Astrocyte (in vitro differentiated cells and primary cell): ENCODE data around the gene BMP6. TPM values are rescaled to one million over a fixed set of nuclear protein-coding genes. Genes with fewer than 3 reads are reported as not detected.

Experiments used
- DNase-seq: peaks from one replicate; pipeline ENCODE4 v3.0.0-alpha.2; 2010; ENCODE audit warnings: low read depth
- FAIRE-seq: peaks from 2 replicates; lab custom pipeline; 2011; peaks lifted over from hg19 to GRCh38; lab: Jason Lieb, UNC
- H2AFZ ChIP-seq: 2 replicates; pipeline ENCODE4 v1.6.0; 2012; ENCODE audit warnings: low read depth, low read length, inconsistent platforms
- H3K27ac ChIP-seq: 2 replicates; pipeline ENCODE4 v1.5.1; 2011; ENCODE audit warnings: low read depth, low read length, inconsistent platforms
- H3K27me3 ChIP-seq: 2 replicates; pipeline ENCODE4 v1.6.0; 2011; ENCODE audit warnings: low read length, inconsistent platforms; ENCODE audit not compliant: insufficient read depth
- H3K36me3 ChIP-seq: 2 replicates; pipeline ENCODE4 v1.5.1; 2011; ENCODE audit warnings: low read length, inconsistent platforms; ENCODE audit not compliant: insufficient read depth
- H3K4me1 ChIP-seq: 2 replicates; pipeline ENCODE4 v1.5.1; 2011; ENCODE audit warnings: low read length, inconsistent platforms; ENCODE audit not compliant: insufficient read depth
- H3K4me2 ChIP-seq: 2 replicates; pipeline ENCODE4 v1.6.0; 2012; ENCODE audit warnings: low read length, inconsistent platforms
- H3K4me3 ChIP-seq: 2 replicates; pipeline ENCODE4 v1.5.1; 2011; ENCODE audit warnings: low read depth, mild to moderate bottlenecking, low read length, inconsistent platforms; ENCODE audit not compliant: insufficient read depth
- H3K79me2 ChIP-seq: 2 replicates; pipeline ENCODE4 v1.6.0; 2012; ENCODE audit warnings: mild to moderate bottlenecking, low read length, inconsistent platforms; ENCODE audit not compliant: insufficient read depth
- H3K9ac ChIP-seq: 2 replicates; pipeline ENCODE4 v1.6.0; 2012; ENCODE audit warnings: mild to moderate bottlenecking, low read length, inconsistent platforms
- H3K9me3 ChIP-seq: 2 replicates; pipeline ENCODE4 v1.5.1; 2012; ENCODE audit warnings: low read depth, mild to moderate bottlenecking, low read length, inconsistent platforms; ENCODE audit not compliant: insufficient read depth
- H4K20me1 ChIP-seq: 2 replicates; pipeline ENCODE4 v1.6.0; 2012; ENCODE audit warnings: low read length, inconsistent platforms; ENCODE audit not compliant: insufficient read depth
- H3K27ac Mint-ChIP-seq: one replicate; pipeline ENCODE4 v1.8.0; 2021; ENCODE audit warnings: mild to moderate bottlenecking, mixed read lengths; ENCODE audit not compliant: unreplicated experiment
- H3K27me3 Mint-ChIP-seq: one replicate; pipeline ENCODE4 v1.8.0; 2021; ENCODE audit warnings: low read depth, mixed read lengths; ENCODE audit not compliant: unreplicated experiment
- H3K36me3 Mint-ChIP-seq: one replicate; pipeline ENCODE4 v1.8.0; 2021; ENCODE audit warnings: low read depth, mixed read lengths; ENCODE audit not compliant: unreplicated experiment
- H3K4me1 Mint-ChIP-seq: one replicate; pipeline ENCODE4 v1.8.0; 2021; ENCODE audit warnings: low read depth, mixed read lengths; ENCODE audit not compliant: unreplicated experiment
- H3K4me3 Mint-ChIP-seq: one replicate; pipeline ENCODE4 v1.8.0; 2021; ENCODE audit warnings: mild to moderate bottlenecking, moderate library complexity, mixed read lengths; ENCODE audit not compliant: unreplicated experiment
- H3K9me3 Mint-ChIP-seq: one replicate; pipeline ENCODE4 v1.8.0; 2021; ENCODE audit warnings: mild to moderate bottlenecking, mixed read lengths; ENCODE audit not compliant: unreplicated experiment
- EZH2 ChIP-seq: IDR thresholded peaks from 2 replicates; pipeline ENCODE4 v1.6.1; 2012; ENCODE audit warnings: mild to moderate bottlenecking, low read length, inconsistent platforms; ENCODE audit not compliant: insufficient read depth
- total RNA-seq: library from RNA; stranded (reverse); gene quantifications from 2 replicates; pipeline ENCODE4 v1.2.1, GENCODE V29; 2021
- TF ChIP-seq, protein P1 (sequence below): IDR thresholded peaks from 2 replicates; pipeline ENCODE4 v1.5.1; 2011; ENCODE audit warnings: low read depth, mild to moderate bottlenecking, inconsistent platforms, low read length, moderate library complexity; ENCODE audit not compliant: insufficient read depth

Gene BMP6
- total RNA-seq, 1 donor from 2014 or later = 2.8 TPM

DNA sequence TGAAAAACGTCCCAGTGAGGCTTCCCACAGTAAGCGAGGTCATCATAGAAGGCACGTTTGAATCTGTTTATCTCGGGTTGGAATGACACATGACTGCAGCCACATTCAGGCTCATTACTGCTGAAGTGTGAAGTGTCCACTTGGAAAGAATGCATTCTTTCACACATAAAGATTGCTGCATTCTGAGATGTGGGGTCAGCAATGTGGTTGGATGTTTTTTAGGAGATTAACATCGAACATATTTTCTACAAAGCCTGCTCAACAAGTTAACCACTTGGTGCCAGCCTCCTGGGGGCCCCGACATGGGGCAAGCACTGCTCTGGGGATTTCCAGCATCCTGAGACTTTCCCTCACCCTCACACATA, 79.9 kb downstream of the BMP6 start:
- Histone ChIP-seq H3K36me3 (no peaks in the 10 kb centered on the region), H3K27ac (no peak overlapping the region), H3K4me2 (peak overlapping the region; percentile 12), H3K9ac (no peak overlapping the region), H2AFZ (no peak overlapping the region), H3K79me2 (no peaks in the 10 kb centered on the region), H3K4me1 (no peaks in the 10 kb centered on the region), H3K4me3 (no peak overlapping the region), H4K20me1 (no peaks in the 10 kb centered on the region), H3K27me3 (no peaks in the 10 kb centered on the region), H3K9me3 (no peaks in the 10 kb centered on the region)
- H3K27ac Mint-ChIP-seq = peak overlapping the region; percentile 85
- peak; percentile 39 for DNase-seq
- H3K9me3 Mint-ChIP-seq = no peaks in the 10 kb centered on the region
- H3K4me3 Mint-ChIP-seq = no peak overlapping the region
- FAIRE-seq = no peak
- no peaks in the 10 kb centered on the region for H3K27me3 Mint-ChIP-seq
- peaks cover 17% of the 10 kb centered on the region for H3K4me1 Mint-ChIP-seq
- TF ChIP-seq, protein P1, sequence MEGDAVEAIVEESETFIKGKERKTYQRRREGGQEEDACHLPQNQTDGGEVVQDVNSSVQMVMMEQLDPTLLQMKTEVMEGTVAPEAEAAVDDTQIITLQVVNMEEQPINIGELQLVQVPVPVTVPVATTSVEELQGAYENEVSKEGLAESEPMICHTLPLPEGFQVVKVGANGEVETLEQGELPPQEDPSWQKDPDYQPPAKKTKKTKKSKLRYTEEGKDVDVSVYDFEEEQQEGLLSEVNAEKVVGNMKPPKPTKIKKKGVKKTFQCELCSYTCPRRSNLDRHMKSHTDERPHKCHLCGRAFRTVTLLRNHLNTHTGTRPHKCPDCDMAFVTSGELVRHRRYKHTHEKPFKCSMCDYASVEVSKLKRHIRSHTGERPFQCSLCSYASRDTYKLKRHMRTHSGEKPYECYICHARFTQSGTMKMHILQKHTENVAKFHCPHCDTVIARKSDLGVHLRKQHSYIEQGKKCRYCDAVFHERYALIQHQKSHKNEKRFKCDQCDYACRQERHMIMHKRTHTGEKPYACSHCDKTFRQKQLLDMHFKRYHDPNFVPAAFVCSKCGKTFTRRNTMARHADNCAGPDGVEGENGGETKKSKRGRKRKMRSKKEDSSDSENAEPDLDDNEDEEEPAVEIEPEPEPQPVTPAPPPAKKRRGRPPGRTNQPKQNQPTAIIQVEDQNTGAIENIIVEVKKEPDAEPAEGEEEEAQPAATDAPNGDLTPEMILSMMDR = no peak
- no peak for TF ChIP-seq EZH2
- H3K36me3 Mint-ChIP-seq = no peaks in the 10 kb centered on the region

DNA sequence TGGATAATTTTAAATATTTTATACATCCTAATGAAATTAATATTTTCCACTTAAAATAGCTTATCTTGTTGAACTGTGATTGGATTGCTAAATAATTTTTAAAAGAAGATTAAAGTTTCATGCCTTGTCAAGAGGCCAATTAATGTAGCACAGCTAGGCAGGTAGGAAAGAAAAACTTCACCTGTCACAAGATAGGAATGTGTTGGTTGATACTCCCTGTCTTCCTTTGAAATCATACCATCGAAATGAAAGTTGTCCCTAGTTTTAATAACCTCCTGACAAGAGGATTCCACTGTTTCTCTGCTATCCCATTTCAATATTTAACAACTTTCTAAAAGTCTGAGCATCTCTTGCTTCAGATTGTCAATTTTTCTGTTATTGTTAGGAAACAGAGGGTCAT, 80.8 kb downstream of the BMP6 start:
- Histone ChIP-seq H3K79me2 (no peaks in the 10 kb centered on the region), H3K9ac (no peak overlapping the region), H3K4me2 (no peak overlapping the region), H3K4me1 (no peaks in the 10 kb centered on the region), H3K27me3 (no peaks in the 10 kb centered on the region), H3K9me3 (no peaks in the 10 kb centered on the region), H2AFZ (no peak overlapping the region), H4K20me1 (no peaks in the 10 kb centered on the region), H3K36me3 (no peaks in the 10 kb centered on the region), H3K27ac (no peak overlapping the region), H3K4me3 (no peak overlapping the region)
- Mint-ChIP-seq H3K36me3 (no peaks in the 10 kb centered on the region), H3K4me1 (peaks cover 17% of the 10 kb centered on the region), H3K27me3 (no peaks in the 10 kb centered on the region), H3K27ac (no peak overlapping the region), H3K9me3 (no peaks in the 10 kb centered on the region), H3K4me3 (no peak overlapping the region)
- no peak for TF ChIP-seq EZH2
- DNase-seq (no peak), FAIRE-seq (no peak)

DNA sequence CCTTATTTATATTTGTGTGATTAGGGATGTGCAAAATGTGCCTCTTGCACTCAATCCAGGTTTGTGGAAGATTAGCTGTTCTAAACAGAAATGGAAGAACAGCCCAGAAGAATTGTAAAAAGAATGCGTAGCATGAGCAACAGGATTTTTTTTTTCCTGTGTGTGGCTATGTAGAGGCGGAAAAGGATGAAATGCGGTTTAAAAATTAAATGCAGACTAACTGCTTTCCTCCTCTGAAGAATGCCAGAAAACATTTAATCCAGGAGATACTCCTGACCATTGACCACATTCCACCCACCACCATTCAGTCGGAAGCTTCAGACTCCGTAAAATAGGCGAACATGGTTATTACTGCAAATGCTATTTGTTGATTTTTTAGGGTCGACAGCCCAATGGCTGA, 83.4 kb downstream of the BMP6 start:
- H3K27me3 ChIP-seq = no peaks in the 10 kb centered on the region
- Mint-ChIP-seq H3K27me3 (no peaks in the 10 kb centered on the region), H3K27ac (no peak overlapping the region), H3K9me3 (no peaks in the 10 kb centered on the region), H3K36me3 (no peaks in the 10 kb centered on the region), H3K4me3 (no peak overlapping the region), H3K4me1 (peaks cover 17% of the 10 kb centered on the region)
- TF ChIP-seq, protein P1 = no peak
- TF ChIP-seq EZH2 = no peak
- H3K27ac ChIP-seq = no peak overlapping the region
- H3K4me2 ChIP-seq = no peak overlapping the region
- no peak overlapping the region for H2AFZ ChIP-seq
- DNase-seq = no peak
- no peak overlapping the region for H3K9ac ChIP-seq
- FAIRE-seq = no peak
- H3K4me1 ChIP-seq = no peaks in the 10 kb centered on the region
- no peak overlapping the region for H3K4me3 ChIP-seq
- H3K9me3 ChIP-seq = no peaks in the 10 kb centered on the region
- H4K20me1 ChIP-seq = no peaks in the 10 kb centered on the region
- no peaks in the 10 kb centered on the region for H3K79me2 ChIP-seq
- no peaks in the 10 kb centered on the region for H3K36me3 ChIP-seq
